Activated CD4-positive, alpha-beta T cell treated with anti-CD3 and anti-CD28 coated beads for 24 hours (primary cell): ENCODE results near the gene ARHGAP31.
"Not testable (repeated sequence)": the region's sequence is repeated elsewhere in the genome, so short reads cannot be mapped to it uniquely, and the experiment has no call there.

Source experiments
- DNase-seq, 2 donors: peaks; one replicate each; pipeline ENCODE4 v3.0.0-alpha.2; 2020; ENCODE audit warnings: low read depth in 2 of 2

ARHGAP31 gene

DNA sequence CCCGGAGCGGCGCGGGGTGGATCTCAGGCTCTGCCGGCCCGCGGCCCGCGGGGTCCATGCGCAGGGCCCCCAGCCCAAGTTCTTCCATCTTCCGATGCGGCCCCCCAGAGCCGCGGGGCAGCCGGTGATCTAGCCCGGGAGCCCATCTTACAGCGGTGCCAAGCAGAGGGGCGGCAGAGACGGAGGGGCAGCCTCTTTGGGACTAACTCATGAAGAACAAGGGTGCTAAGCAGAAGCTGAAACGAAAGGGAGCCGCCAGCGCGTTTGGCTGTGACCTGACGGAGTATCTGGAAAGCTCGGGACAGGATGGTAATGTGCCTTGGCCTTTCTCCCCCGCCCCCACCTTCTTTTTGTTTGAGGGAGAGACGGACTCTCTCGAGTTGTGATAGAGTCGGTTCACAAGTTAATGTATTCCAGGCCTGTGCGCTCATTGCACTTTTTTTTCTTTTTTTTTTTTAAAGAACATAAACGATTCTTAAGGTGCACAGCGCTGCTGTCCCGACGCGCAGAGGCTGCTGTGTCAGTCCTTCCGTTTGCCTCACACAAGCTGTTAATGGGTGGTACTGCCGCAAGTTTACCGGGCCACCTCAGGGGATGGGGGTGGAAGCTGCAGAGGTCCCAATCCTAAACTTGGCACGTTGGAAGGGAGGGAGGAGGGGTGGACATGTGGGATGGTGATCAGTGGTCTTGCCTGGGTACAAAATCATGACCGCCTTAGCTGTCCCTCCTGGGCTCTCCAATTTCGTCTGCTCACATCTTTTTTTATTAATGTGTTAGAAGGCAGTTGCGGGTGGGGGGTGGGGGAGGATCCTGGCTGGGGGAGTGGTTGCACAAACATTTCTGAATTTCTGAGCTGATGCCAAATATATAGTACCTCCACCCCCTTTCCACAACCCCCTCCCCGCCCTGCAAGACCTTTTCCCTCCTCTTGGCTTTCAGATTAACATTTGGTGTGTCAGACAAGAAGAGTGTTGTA is 801 bp downstream of the ARHGAP31 start:
- DNase-seq = peak; percentile 23 to 27

- no peak for DNase-seq
Measured at GRCh38 chr3:119295816-119296726, 1.9 kb downstream of the ARHGAP31 start.

GRCh38 chr3:119296727-119297122 is 2.5 kb downstream of the ARHGAP31 start:
- DNase-seq = no peak

GRCh38 chr3:119297169-119297568 is 3.0 kb downstream of the ARHGAP31 start:
- DNase-seq = no peak

- no peak for DNase-seq
Measured at GRCh38 chr3:119298565-119298941, 4.4 kb downstream of the ARHGAP31 start.

- DNase-seq = no peak
Measured at GRCh38 chr3:119300991-119301391, 6.8 kb downstream of the ARHGAP31 start.

DNA sequence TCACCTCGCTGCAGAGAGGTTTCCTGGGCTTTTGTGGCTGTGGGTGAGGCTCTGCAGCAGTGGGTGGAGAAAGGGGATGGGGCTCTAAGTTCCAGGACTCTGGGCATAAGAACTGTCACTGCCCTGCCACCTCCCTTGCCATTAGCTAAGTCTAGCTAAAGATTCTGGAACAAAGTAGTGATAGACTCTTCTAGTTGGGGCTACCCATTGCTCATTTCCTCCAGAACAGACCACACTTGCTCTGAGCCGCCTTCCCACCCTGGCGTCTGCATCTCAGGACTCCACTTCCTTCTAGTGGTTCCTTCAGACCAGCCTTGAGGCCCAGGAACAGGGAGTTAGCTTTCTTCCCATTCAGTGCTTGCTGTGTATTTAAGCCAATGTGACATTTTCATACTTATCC is 7.5 kb downstream of the ARHGAP31 start:
- DNase-seq = no peak

- no peak for DNase-seq
Measured at GRCh38 chr3:119302697-119303551, 8.7 kb downstream of the ARHGAP31 start.

- no peak for DNase-seq
Measured at GRCh38 chr3:119304201-119304713, 10.1 kb downstream of the ARHGAP31 start.

- DNase-seq = no peak
Measured at GRCh38 chr3:119305286-119305685, 11.1 kb downstream of the ARHGAP31 start.

DNA sequence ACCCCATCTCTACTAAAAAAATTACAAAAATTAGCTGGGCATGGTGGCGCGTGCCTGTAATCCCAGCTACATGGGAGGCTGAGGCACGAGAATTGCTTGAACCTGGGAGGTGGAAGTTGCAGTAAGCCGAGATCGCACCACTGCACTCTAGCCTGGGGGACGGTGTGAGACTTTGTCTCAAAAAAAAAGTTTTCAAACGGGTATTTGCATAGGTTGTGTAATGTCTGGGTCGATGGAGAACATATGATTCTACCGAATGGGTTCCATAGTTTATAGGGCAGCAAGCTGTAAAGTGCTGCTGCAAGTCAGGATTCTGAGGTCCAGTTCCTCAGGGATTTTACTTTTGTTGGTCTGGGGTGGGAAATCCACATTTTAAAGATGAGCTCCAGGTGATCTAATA is 12.2 kb downstream of the ARHGAP31 start:
- DNase-seq = not testable (repeated sequence)

DNA sequence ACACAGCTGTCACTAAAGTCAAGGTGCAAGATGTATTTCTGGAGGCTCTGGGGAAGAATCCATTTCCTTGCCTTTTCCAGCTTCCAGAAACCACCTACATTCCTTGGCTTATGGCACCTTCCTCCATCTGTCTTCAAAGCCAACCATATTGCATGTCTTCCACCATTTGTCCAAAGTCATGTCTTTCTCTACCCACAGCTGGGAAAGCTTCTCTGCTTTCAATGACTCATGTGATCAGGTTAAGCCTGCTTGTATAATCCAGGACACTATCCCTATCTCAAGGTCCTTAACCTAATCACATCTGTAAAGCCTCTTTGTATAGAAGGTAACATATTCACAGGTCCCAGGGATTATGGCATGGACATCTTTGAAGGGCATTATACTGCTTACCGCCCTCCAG is 14.2 kb downstream of the ARHGAP31 start:
- DNase-seq = no peak

- DNase-seq = no peak
Measured at GRCh38 chr3:119309591-119309990, 15.4 kb downstream of the ARHGAP31 start.

DNA sequence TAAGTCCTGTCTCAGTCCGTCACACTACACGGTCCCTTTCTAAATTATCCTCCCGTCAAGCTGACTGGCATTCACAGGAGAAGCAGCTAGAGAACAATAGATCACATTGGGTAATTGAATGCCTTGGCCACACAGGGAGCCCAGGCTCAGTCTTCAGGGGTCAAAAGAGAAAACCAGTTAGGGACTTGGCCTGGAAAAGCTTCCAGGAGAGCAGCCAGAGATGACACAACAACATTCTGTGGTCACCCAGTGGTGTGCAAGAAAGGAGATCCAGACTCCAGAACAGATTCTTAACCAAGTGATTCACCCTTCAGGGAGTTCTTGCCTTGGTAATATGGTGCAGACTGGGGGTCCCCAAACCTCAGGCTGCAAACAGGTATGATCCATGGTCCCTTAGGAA is 15.9 kb downstream of the ARHGAP31 start:
- no peak for DNase-seq

GRCh38 chr3:119311081-119311925 is 17.1 kb downstream of the ARHGAP31 start:
- DNase-seq = no peak

GRCh38 chr3:119313461-119313860 is 19.3 kb downstream of the ARHGAP31 start:
- DNase-seq = no peak

DNA sequence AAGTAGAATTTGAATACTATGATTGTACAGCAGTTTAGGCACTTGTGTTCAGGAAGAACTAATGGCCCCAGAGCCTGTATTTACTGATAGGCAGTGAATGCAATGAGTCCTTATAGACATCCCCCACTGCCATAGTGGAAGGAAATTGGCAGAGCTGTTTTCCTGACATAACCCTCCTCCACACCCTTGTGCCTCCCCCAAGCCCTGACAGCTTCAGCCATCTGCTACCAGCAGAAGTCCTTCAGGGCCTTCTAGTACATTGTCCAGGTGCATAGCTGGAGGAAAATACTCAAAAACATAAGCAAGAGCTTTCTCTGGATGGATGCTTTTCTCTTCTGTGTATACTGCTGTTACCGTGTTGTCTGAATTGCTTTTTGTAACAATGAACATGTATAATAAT is 20.6 kb downstream of the ARHGAP31 start:
- DNase-seq = no peak

GRCh38 chr3:119315600-119316312 is 21.6 kb downstream of the ARHGAP31 start:
- no peak for DNase-seq

DNA sequence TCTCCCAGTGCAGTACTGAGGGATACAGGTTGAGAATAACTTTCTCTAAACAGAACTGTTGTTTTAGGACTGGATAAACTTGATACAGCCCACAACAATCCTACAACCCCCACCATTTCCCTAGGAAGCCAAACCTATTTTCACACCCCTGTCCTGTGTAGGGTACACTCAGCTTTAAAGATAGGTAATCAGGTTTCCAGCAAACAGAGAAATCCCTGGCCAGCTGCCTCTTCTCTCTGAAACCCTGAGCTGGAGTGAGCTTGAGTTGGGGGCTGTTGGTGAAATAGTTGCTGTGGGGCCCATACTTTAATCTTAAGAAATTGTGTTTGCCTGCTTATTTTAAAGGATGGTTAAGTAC is 22.1 kb downstream of the ARHGAP31 start:
- no peak for DNase-seq

DNA sequence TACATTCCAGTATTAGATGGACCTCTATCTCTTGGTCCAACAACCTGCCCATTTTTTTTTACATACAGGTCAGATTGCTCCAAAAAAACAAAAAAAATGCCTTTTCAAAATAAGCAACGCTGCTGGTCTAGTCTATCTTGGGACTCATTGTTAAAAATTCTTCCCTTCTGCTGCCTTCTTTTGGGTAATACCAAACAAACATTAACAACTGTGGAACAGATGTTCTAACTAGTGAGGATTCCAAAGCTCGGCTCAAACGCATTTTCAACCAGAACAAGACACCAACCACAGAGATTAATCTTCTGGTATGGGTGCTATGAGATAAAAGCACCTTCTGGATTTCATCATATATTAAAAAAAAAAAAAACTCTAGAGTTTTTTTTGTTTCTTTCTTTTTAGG is 24.7 kb downstream of the ARHGAP31 start:
- no peak for DNase-seq
